HG03175 (cell line): ENCODE measurements around the gene KIRREL3.
A peak's percentile ranks its signal among the peaks of the same experiment; 100 is the strongest.

Source experiments
- ATAC-seq: cut with Tn5 transposase; IDR thresholded peaks from one replicate; pipeline ENCODE4 v1.9.1; 2021; ENCODE audit warnings: mild to moderate bottlenecking, moderate library complexity; ENCODE audit not compliant: unreplicated experiment

Gene KIRREL3

DNA sequence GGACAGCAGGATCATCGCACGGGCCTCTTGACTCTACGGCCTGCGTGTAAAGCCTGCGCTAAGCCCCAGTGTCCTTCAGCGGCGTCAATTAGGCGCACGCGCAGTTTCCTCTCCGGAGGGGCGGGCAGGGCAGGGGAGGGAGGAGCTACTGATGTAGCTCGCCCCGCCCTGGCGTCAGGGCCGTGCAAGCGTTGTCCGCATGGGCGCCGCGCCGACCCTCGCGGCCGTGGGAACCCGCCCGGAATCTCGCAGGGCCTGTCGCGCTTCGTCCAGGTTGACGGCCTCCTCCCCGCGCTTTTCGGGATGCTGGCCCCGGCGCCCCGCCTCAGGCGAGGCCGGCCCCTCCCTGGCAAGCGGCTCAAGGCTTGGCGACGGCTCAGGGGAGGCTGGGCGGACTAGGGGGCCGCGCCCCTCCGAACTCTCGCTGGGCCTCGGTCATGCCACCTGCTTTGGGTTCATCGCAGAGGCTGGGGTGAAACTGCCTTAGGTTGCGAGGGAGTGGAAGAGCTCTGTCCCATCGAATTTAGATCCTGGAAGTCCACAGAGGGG, 584.0 kb downstream of the KIRREL3 start:
- peak; percentile 86 for ATAC-seq

- ATAC-seq, result no peak
Measured at GRCh38 chr11:126415669-126416420, 584.7 kb downstream of the KIRREL3 start.

DNA sequence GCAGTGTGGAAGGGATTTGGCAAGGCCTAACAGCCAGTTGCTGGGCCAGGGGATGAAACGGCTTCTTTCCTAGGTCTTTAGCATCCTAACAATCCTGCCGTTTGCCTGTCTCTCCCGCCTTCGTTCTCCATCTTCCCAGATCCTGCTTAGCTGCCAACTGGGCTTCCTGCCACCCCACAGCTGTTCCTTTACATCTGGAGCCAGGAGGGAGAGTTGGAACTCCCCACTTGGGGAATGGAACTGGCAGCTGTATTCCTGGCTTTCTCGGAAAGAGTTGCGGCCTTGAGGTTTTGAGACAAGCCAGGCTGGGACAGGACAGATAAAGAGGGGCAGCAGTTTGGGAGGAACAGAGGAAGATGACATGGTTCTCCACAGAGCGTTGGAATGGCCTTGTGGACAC, 585.4 kb downstream of the KIRREL3 start:
- ATAC-seq, result no peak

- no peak for ATAC-seq
Measured at GRCh38 chr11:126414615-126415014, 586.0 kb downstream of the KIRREL3 start.

GRCh38 chr11:126413843-126414405, 586.6 kb downstream of the KIRREL3 start:
- ATAC-seq, result no peak

- ATAC-seq, result no peak
Measured at GRCh38 chr11:126413426-126413825, 587.1 kb downstream of the KIRREL3 start.

GRCh38 chr11:126411971-126412381, 588.6 kb downstream of the KIRREL3 start:
- ATAC-seq, result no peak

DNA sequence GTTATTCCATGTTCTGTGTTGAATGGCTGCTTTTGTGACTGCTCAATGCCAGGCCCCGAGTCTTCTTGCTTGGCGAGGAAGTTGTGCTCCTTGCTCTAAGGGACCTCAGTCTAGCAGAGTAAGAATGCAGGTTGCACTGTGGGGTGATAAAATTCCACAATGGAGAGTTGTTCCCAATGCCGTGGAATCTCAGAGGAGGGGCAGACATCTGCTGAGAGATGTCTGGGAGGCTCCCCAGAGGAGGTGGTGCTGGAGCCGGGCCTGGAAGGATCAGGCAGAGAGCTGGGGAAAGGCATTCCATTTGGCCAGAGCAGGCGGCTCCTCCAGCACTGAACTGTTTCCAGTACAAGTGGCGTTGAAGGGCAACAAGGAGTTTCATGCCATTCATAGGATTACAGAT, 589.9 kb downstream of the KIRREL3 start:
- no peak for ATAC-seq

- no peak for ATAC-seq
Measured at GRCh38 chr11:126409620-126409985, 591.0 kb downstream of the KIRREL3 start.

GRCh38 chr11:126408901-126409619, 591.5 kb downstream of the KIRREL3 start:
- ATAC-seq, result no peak

- no peak for ATAC-seq
Measured at GRCh38 chr11:126408496-126408895, 592.1 kb downstream of the KIRREL3 start.

DNA sequence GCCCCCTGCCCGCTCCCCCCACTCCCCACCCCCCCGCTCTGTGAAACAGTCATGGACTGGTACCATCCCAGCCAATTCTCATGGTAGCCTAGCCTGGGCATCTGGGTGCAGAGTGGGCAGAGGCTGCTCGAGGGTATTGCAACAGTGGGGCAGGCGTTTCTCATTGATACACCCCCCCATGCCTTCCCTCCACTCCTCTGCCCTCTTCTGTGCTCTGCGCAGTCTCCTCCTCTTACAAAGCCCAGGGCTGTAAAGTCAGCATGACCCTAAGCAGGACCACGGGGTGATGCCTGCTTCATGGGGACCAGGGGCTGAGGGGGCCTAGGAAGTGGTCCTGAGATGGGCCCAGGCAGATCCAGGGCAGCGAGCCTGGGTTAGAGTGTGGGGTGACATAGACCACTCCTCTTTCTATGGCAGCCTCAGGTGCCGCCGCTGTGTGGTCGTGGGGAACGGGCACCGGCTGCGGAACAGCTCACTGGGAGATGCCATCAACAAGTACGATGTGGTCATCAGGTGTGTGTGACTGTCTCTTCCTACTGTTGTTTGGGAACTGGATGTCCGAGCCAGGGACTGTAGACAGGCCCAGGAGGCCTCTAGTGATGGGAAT, 592.8 kb downstream of the KIRREL3 start:
- no peak for ATAC-seq

GRCh38 chr11:126407101-126407521, 593.5 kb downstream of the KIRREL3 start:
- ATAC-seq, result no peak

GRCh38 chr11:126406368-126406767, 594.2 kb downstream of the KIRREL3 start:
- ATAC-seq, result no peak

GRCh38 chr11:126405906-126406305, 594.7 kb downstream of the KIRREL3 start:
- ATAC-seq, result no peak

- ATAC-seq, result no peak
Measured at GRCh38 chr11:126405374-126405773, 595.2 kb downstream of the KIRREL3 start.

- no peak for ATAC-seq
Measured at GRCh38 chr11:126404367-126404766, 596.2 kb downstream of the KIRREL3 start.

DNA sequence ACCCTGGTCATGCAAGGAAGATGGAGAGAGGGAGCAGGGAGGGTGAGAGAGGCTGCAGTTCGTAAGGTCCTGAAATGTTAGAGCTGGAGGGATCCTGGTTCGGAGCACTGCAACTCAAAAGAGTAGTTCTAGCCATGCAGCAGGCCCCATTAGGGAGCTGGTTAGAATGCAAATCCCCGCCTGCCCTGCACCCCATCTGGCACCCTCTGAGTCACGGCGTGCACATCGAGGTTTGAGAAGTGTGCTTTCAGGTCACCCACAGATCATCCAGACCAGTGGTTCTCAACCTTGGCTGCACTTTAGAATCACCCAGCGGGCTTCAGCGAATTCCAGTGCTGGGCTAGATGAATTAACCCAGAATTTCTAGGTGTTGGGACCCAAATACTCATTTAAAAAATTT, 596.9 kb downstream of the KIRREL3 start:
- peak; percentile 99 for ATAC-seq

DNA sequence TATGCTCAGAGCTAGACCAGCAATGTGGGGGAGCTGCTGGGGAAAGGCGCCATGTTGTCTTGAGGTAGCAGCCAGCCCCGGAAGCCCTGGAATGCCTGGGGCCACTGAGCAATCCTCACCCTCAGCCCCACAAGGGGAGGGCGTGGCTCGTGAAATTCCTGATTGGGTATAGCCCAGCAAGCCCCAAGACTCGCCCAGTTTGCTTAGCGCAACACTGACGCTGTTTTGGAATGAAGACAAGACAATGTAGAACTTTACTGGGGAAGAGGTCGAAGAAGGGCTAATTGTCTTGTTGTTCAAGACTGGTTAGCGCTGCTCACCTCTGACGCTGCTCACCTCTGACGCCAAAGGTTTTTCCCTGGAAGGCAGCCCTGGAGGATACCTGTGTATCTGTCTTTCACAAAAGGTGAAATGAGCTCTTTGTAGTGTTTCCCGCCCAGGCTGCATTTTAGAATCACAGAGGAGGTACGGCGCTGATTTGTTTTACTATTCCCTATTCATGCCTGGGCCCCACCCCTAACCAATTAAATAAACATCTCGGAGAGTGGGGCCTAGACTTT, 597.5 kb downstream of the KIRREL3 start:
- no peak for ATAC-seq

- ATAC-seq, result no peak
Measured at GRCh38 chr11:126400479-126400878, 600.1 kb downstream of the KIRREL3 start.

DNA sequence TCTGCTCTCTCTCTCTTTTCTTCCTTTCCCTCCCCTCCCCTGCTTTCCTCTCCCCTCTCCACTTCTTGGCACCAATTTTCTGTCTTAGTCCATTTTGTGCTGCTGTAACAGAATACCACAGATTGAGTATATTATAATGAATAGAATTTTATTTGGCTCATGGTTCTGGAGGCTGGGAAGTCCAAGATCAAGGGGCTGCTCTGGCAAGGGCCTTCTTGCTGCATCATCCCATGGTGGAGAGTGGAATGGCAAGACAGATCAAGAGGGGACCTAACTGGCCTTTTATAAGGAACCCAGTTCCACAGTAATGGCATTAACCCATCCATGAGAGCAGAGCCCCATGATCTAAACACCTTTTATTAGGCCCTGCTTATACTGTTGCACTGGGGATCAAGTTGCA, 600.6 kb downstream of the KIRREL3 start:
- no peak for ATAC-seq
